DMS79 (cell line): Measurements from ENCODE around the gene GPSM3.
"Not testable (repeated sequence)": the region's sequence is repeated elsewhere in the genome, so short reads cannot be mapped to it uniquely, and the experiment has no call there.

ENCODE experiments used
- DNase-seq: peaks from one replicate; lab custom pipeline; 2025; lab: John Stamatoyannopoulos, UW

The GPSM3 gene

DNA sequence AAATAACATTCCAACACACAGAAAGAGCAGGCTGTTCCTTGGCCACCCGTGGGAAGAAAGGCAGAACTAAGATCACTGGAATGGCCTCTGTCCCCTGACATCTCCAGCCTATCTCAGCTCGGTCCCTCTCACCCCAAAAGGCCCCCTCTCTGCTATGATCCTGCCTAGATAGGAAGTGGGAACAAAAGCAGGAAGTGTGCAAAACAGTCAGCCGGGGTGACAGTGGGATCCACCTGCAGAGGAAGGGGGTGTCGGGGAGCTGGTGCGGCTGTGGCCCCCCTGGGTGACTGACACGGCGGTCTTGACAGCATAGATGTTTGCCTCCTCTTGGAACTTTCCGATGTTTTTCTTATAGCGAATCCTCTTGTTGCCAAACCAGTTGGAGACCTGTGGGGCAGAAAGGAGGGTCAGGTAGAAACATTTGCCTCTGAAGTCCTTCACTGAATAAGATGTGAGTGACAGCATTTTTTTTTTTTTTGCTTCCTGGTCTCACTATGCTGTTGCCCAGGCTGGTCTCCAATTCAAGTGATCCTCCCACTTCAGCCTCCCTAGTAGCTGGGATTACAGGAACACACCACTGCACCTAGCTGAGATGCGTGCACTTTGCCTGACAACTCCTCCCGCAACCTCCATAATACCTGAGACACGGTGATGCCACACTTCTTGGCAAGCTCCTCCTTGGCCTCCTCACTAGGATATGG, 5.3 kb downstream of the GPSM3 start:
- no peak for DNase-seq

GRCh38 chr6:32186151-32186840, 6.1 kb downstream of the GPSM3 start:
- DNase-seq, result not testable (repeated sequence)

DNA sequence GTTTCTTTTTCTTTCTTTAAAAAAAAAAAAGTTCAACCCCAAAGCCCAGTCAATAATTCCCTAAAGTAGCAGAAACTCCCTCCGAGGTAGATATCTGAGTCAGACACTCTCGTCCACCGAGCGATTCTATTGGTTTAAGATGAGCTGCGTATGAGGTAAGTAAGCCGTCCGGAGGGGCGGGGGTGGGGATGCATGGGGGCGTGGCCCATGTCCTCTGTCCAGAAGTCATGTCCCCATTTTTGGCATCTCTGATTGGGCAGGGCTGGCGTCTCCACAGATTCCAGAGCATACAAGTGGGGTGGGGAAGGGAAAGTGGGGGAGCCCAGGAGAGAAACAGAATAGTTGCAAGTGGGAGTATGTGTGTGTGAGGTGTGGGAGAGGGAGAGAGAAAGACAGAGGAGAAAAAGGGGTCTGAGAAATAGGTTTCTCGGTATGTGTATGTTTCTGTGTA, 6.7 kb downstream of the GPSM3 start:
- not testable (repeated sequence) for DNase-seq

DNA sequence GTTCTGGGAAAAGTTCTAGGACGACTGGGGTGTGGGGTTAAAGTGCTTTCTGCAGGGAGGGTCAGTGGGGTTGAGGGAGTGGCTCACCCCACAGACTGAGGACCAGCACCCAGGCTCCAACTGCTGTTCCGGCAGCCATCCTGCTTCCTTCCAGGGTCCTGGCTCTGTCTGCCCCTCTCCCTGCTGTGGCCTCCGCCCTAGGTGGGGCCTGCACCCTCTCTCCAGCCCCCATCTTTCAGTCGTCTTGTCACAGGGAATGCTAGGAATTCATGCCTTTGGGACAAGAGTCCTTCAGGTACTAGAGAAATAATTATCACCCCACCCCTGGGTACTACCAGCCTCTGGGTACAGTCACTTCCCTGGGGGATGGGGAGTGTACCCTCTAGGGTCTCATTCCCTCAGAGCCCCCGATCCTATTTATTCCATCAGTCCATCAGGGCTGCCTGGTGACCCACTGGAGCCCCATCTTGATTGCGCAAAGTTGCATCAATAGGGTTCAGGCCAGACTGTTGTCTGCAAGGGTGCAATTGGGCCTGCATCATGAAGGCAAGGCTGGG, 8.3 kb downstream of the GPSM3 start, which contains the start of gene AGER:
Gene AGER (minus strand): TSS at position 170 of the 557 bp plus-strand sequence. CDS start 31 bp downstream, at position 139.
- no peak for DNase-seq

DNA sequence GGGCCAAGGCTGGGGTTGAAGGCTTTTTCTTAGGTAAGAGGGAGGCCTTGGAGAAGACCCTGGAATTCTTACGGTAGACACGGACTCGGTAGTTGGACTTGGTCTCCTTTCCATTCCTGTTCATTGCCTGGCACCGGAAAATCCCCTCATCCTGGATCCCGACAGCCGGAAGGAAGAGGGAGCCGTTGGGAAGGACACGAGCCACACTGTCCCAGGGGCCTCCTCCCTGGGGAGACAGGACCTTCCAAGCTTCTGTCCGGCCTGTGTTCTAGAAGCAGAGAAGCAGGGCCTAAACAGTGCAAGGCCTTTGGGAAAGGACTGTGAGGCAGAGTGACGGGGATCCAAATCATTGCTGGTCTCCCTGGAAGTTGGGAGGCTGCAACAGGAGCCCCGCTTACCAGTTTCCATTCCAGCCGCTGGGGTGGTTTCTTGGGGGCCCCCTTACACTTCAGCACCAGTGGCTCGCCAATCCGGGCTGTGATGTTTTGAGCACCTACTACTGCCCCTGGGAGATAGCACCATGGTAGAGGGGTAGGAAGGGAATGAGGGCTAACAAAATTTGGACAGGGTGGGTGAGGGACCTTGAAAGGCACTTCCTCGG, 8.9 kb downstream of the GPSM3 start:
- no peak for DNase-seq

DNA sequence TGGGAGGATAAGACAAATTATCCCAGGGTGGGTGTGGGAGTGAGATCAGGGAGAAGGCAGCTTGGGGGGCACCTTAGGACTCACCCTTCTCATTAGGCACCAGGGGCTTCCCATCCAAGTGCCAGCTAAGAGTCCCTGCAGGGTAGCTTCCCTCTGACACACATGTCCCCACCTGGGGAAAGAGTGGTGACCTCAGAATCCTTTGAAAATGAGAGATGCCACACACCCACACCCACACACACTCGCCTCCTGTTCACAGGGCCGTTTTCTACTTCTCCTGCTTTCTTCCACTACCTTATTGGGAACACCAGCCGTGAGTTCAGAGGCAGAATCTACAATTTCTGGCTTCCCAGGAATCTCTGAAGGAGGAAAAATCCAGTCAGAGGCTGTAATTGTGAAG, 9.4 kb downstream of the GPSM3 start:
- no peak for DNase-seq

GRCh38 chr6:32182555-32182981, 9.9 kb downstream of the GPSM3 start:
- no peak for DNase-seq

DNA sequence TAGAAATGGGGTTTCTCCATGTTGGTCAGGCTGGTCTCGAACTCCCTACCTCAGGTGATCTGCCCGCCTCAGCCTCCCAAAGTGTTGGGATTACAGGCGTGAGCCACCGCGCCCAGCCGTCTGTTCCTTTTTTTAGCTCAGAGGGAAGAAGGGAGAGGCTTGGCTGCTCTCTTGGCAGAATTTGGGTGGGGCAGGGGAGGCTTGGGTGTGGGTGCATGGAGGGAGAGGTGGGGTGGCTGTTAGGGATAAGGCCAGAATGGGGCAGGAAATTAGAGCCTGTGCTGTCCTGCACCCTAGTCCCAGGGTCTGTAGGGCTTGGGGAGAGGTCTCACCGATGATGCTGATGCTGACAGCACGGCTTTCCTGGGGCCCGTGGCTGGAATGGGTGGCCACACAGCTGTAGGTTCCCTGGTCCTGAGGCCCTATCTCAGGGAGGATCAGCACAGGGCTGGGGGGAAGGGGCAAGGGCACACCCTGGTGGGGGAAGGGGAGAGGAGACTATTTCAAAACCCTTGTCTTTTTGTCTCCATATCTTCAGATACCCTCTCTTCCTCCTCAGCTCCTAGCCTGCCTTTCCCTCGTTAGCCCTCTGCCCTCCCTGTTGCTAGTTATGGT, 10.4 kb downstream of the GPSM3 start:
- DNase-seq, result no peak

GRCh38 chr6:32181148-32181702, 11.2 kb downstream of the GPSM3 start:
- no peak for DNase-seq

DNA sequence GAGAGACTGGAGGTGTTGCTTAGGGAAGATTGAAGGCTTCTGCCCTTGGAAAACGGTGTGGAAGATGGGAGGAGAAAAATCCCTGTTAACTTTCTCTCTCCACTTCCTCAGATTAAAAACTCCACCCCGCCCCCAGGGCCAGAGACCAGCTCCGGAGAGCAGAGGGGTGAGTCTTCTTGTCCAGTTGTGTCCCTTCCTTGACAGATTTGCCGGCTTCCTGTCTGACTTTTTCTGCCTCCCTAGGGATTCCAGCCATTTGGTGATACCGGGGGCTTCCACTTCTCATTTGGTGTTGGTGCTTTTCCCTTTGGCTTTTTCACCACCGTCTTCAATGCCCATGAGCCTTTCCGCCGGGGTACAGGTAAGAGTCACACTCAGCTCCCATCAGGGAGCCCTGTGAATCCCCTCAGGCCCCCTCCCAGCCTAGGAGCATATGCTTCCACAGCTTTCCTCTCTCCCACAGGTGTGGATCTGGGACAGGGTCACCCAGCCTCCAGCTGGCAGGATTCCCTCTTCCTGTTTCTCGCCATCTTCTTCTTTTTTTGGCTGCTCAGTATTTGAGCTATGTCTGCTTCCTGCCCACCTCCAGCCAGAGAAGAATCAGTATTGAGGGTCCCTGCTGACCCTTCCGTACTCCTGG, 12.6 kb downstream of the GPSM3 start:
- DNase-seq, result no peak

GRCh38 chr6:32178547-32179440, 13.6 kb downstream of the GPSM3 start:
- no peak for DNase-seq

DNA sequence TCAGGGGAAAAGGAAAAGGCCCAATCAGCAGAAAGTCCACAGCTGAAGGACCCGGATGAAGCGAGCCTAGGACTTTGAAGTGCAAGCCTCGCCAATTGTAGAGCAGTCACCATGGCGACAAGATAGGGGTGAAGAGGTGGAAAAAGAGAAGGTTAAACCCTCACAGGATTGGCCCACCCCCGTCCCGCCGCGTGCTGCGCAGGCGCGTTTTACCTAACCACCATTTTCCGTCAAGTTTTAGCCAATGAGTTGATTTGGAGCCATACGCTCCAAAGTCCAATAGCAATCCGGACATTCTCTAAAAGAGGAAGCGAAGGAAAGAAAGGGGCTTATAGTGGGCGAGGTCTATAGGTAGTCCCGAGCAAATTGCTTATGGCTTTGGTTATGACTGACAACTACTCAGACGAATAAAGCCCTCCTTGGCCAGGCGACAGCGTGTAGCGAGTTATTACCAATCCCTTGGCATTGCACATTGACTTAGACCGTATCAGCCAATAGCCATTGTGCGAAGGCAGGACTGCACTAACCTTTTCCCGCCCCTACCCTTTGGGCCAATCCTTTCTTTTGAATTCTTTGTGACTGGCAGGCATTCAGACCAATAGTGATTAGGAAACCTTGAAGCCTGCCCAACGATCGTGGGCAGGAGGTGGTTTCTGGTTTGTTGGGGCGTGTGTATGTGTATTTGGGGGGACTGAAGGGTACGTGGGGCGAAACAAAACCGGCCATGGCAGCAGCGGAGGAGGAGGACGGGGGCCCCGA, 14.5 kb downstream of the GPSM3 start, which contains the start of gene RNF5:
Gene RNF5 (plus strand): TSS at position 618 of the 759 bp plus-strand sequence. CDS start 107 bp downstream, at position 725.
- peak; percentile 100 for DNase-seq

DNA sequence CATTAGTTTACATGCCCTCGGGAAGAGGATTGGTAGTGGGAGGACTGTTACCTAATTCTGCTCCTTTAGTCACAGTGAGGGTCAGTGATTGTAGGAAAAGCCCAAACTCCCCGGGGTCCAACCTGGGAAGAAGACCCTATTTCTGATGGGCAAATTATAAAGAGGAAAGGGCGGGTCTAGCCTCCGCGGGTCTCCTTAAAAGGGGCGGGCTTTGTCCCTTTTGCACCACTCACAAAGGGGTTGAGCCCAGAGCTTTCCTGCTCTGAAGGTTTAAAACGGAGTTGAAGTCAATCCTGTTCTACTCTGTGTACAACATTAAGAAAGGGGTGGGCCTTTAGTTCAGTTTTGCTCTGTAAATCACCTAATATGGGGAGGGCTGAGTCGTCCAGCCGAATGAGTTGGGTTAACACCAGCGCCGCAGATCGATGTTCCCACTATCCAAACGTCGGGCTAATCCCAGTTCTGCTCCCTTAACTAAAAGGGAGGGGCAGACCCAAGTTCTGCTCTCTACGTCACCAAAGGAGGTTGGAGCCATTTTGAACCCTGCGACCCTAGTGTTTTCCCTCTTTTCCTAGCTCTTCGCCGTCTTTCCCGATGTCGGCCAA, 15.2 kb downstream of the GPSM3 start:
- peak; percentile 93 for DNase-seq

DNA sequence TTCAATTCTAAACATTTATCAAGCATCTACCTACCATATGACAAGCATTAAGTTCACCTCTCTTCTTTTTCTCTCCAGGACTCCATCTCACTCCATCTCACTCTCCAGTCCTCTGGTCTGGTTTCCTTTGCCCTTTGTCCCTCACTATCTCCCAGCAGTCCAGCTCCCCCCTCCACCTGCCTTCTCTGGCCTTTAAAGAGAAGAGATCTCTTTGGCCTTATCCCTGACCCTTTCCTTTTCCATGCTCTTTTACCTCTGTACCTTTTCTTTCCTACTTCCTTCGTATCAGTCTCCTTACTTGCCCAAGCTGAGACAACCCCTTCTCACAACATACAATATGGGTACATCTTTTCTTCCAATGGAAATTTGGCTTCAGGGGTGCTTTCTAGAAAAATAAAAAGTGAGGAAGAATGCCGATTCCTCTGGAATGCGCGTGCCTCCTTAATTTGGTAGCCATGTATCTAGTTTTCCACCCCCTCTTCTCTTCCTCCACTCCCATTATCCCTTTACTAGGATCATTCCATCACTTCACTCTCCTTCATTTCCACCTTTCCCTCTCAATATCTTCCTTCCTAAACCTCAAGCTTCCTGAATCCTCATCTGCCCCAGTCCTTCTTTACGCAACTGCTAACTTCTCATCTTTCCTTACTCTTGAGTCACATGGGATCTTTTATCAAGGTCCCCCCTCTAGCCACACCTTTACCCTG, 15.8 kb downstream of the GPSM3 start:
- DNase-seq, result peak; percentile 76

DNA sequence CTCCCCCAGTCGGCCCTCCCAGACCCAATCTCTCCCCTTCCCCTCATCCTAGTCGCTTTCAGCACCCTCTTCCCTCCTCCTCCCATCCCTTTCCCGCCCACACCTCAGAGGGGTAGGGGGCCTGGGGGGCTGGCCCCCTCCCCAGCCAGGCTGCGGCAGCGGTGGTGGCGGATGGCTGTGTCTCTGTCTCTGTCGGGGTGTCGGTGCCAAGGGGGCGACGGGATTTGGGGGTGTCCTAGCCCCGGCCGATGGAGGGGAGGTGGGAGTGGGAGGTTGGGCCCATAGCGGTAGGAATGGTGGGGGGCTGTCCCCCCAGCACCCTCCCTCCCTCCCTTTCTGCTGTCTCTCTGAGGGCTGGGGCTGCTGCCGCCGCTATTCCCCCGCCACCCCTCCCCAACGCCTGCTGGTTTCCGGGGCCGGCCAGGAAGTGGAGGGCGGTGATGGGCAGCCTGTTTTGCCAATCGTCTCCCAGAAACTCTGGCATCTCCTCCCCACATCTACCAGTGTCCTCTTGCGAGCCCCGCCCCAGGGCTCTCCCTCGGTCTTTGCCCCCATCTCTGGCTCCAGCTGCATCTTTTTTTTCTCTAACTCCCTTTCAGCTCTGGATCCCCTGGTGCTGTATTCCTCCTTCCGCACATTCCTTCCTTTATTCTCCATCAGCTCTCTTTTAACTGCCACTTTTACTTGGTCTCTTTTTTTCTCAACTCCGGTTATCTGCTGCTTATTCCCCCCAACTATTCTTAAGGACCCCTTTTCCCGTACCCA, 16.6 kb downstream of the GPSM3 start, which contains the start of gene AGPAT1:
Gene AGPAT1 (minus strand): TSS at position 374 of the 765 bp plus-strand sequence. CDS start 4,588 bp downstream, outside the sequence.
- peak; percentile 90 for DNase-seq

- DNase-seq, result no peak
Measured at GRCh38 chr6:32175322-32175710, 17.1 kb downstream of the GPSM3 start.

GRCh38 chr6:32174416-32174815, 18.0 kb downstream of the GPSM3 start:
- DNase-seq, result no peak
